SU-DHL-6 (cell line): ENCODE measurements around the gene UBA1.

Source experiments
- EZH2phosphoT487 ChIP-seq: fragments of 200-600 bp; sonication (generic), shearing (Covaris generic); conservative IDR thresholded peaks from 2 replicates; pipeline ENCODE4 v1.6.1; 2018; ENCODE audit warnings: mild to moderate bottlenecking, antibody characterized with exemption, low read length, moderate library complexity, mixed read lengths
- TF ChIP-seq, protein P1 (sequence below): fragments of 200-600 bp; sonication (generic); IDR thresholded peaks from one replicate; pipeline ENCODE4 v1.5.1; 2017; ENCODE audit warnings: antibody characterized with exemption, mild to moderate bottlenecking, low read length, moderate library complexity; ENCODE audit not compliant: insufficient read depth, poor library complexity, severe bottlenecking

DNA sequence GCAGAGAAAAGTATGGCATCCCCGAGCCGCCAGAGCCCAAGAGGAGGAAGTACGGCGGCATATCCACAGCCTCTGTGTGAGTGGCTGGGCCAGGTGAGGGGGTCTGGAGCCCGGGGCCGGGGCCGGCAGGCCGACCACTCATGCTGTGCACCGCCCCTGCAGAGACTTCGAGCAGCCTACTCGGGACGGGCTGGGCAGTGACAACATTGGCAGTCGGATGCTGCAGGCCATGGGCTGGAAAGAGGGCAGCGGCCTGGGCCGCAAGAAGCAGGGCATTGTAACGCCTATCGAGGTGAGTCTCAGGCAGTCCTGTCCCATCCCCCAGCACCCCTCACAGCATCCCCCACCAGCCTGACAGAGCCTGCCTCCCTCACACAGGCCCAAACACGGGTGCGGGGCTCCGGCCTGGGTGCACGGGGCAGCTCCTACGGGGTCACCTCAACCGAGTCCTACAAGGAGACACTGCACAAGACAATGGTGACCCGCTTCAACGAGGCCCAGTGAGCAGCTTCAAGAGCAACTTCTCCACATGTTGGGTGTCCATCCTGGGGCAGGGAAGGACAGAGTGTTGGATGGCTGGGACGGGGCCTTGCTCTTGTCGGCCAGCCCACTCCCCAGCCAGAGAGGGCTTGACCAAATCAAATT, 7.4 kb upstream of the UBA1 start:
- TF ChIP-seq, protein P1, sequence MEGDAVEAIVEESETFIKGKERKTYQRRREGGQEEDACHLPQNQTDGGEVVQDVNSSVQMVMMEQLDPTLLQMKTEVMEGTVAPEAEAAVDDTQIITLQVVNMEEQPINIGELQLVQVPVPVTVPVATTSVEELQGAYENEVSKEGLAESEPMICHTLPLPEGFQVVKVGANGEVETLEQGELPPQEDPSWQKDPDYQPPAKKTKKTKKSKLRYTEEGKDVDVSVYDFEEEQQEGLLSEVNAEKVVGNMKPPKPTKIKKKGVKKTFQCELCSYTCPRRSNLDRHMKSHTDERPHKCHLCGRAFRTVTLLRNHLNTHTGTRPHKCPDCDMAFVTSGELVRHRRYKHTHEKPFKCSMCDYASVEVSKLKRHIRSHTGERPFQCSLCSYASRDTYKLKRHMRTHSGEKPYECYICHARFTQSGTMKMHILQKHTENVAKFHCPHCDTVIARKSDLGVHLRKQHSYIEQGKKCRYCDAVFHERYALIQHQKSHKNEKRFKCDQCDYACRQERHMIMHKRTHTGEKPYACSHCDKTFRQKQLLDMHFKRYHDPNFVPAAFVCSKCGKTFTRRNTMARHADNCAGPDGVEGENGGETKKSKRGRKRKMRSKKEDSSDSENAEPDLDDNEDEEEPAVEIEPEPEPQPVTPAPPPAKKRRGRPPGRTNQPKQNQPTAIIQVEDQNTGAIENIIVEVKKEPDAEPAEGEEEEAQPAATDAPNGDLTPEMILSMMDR: no peak
- no peak for TF ChIP-seq EZH2phosphoT487
